ENCODE data around the gene LMNA. TPM values are rescaled to one million over a fixed set of nuclear protein-coding genes. Genes with fewer than 3 reads are reported as not detected.

LMNA gene
- total RNA-seq, 1 experiment from 2014 or later: 51.0 TPM

GRCh38 chr1:156101880-156102279 lies 12.6 kb upstream of the LMNA start:
- Mint-ChIP-seq H3K27ac (peak overlapping the region in 2 of 3 experiments; percentile 46 to 52; a peak in 3 of 7 replicates), H3K4me3 (peak overlapping the region in 1 of 2 experiments; percentile 60; a peak in 2 of 5 replicates), H3K9me3 (no peaks in the 10 kb centered on the region; a peak in 2 of 5 replicates), H3K27me3 (ENCODE audit: low read depth) (no peaks in the 10 kb centered on the region), H3K4me1 (peaks cover 49 to 54% of the 10 kb centered on the region in 2 experiments), H3K36me3 (ENCODE audit: insufficient read depth in 1 of 3, low read depth in 3 of 3) (peaks cover 3 to 10% (median 4%) of the 10 kb centered on the region in 3 experiments; a peak in 5 of 7 replicates)
- Histone ChIP-seq H3K27ac (ENCODE audit: insufficient read length, low read depth, low read length) (no peak overlapping the region), H3K9ac (ENCODE audit: extremely low read depth, insufficient read length, low read length) (no peak overlapping the region), H3K56ac (ENCODE audit: insufficient read length, low read depth, low read length) (no peak overlapping the region), H4K5ac (ENCODE audit: insufficient read length, low read depth, low read length) (no peak overlapping the region), H3K79me1 (ENCODE audit: insufficient read depth, low read depth, low read length, poor library complexity, severe bottlenecking) (no peaks in the 10 kb centered on the region), H3K27me3 (ENCODE audit: insufficient read depth, low read length) (no peaks in the 10 kb centered on the region), H2AFZ (ENCODE audit: low read length) (no peak overlapping the region), H2AK5ac (ENCODE audit: insufficient read length, low read length) (no peak overlapping the region), H3K4me1 (ENCODE audit: insufficient read depth, low read length) (peaks cover 10% of the 10 kb centered on the region; the same call in 1 of the 2 replicates), H3K4ac (ENCODE audit: low read depth, low read length) (no peak overlapping the region), H3K79me2 (ENCODE audit: insufficient read depth, low read length) (no peaks in the 10 kb centered on the region), H2BK5ac (ENCODE audit: insufficient read length, low read length) (no peak overlapping the region), H2BK12ac (ENCODE audit: insufficient read length, low read depth, low read length) (no peak overlapping the region), H2BK15ac (ENCODE audit: low read depth, low read length) (no peak overlapping the region), H3T11ph (ENCODE audit: low read length) (no peak overlapping the region), H3K18ac (ENCODE audit: insufficient read length, low read depth, low read length) (no peak overlapping the region), H3K4me2 (ENCODE audit: insufficient read depth, insufficient read length, low read length) (no peak overlapping the region), H3K9me3 (ENCODE audit: control insufficient read depth, low read depth, low read length) (no peaks in the 10 kb centered on the region), H4K91ac (ENCODE audit: insufficient read length, low read depth, low read length) (no peak overlapping the region), H2BK20ac (ENCODE audit: low read depth, low read length, poor library complexity, severe bottlenecking) (no peak overlapping the region), H3K23ac (ENCODE audit: insufficient read length, low read depth, low read length) (no peak overlapping the region), H4K20me1 (ENCODE audit: control insufficient read depth, insufficient read depth, insufficient read length) (peaks cover 2% of the 10 kb centered on the region), H3K14ac (ENCODE audit: insufficient read depth, low read length) (no peak overlapping the region), H2BK120ac (ENCODE audit: low read depth, low read length, poor library complexity, severe bottlenecking) (no peak overlapping the region), H3K23me2 (ENCODE audit: insufficient read length, low read depth, low read length, poor library complexity, severe bottlenecking) (peaks cover 5% of the 10 kb centered on the region), H4K8ac (replicated peaks; ENCODE audit: insufficient read length, low read depth, low read length) (no peak overlapping the region)
- DNase-seq: no peak
- TF ChIP-seq CTCF (conservative IDR thresholded peaks at IDR 0.05): no peak
- WGBS (ENCODE audit: extremely low coverage, insufficient read length, low lambda C conversion rate): no CpG with 5 or more reads among the region's 6 CpGs

All from H9 (cell line).